ENCODE measurements around the gene ADCY7.

ADCY7 gene

DNA sequence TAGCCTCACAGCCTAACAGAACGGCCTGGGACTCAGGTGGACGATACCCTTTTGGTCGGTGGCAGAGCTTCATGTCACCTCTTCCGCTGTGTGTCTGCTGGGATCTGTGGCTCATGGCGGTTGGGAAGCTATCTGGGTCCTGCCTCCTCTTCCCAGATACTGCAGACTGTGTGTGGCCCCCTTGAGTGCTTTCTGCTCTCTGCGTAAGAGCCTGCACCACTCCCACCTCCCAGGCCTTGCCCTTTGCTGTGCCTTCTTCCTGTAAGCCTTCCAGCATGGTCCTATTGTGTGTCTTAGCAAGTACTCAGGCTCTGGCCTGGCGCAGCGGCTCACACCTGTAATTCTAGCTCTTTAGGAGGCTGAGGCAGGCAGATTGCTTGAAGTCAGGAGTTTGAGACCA is 17.5 kb upstream of the ADCY7 start:
- no peak for DNase-seq (ENCODE audit: low spot score)

DNA sequence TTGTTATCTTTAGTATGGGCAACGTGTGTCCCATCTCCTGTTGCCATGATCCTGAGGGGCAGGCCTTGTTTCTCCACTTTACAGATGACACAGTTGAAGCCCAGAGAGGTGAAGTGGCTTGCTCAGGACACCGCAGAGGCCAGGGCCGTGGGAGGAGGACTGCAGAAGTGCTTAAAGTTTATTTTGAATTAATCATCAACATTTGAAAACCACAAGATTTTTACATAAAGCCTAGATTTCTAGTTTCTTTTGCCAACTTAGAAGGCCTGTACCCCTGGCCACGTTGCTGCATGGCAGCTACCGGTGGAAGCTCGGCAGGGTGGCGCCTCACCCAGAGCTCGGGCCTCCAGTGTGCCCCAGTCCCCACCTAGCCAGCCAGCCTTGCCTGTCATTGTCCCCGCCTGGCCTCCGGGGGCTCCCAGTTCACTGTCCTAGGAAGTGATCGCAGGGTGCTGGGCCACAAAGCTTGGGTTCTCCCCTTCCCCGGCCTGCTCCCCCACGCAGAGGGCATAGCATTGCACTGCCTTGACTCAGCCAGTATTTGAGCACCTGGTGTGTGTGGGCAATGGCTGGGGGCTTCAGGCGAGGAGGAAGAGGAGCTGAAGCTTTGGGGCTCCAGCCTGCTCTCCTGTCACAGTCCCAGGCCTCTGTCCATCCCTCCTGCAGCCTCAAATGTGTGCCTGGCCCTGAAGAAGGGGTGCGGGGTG is 14.8 kb upstream of the ADCY7 start:
- DNase-seq (ENCODE audit: low spot score): no peak

DNA sequence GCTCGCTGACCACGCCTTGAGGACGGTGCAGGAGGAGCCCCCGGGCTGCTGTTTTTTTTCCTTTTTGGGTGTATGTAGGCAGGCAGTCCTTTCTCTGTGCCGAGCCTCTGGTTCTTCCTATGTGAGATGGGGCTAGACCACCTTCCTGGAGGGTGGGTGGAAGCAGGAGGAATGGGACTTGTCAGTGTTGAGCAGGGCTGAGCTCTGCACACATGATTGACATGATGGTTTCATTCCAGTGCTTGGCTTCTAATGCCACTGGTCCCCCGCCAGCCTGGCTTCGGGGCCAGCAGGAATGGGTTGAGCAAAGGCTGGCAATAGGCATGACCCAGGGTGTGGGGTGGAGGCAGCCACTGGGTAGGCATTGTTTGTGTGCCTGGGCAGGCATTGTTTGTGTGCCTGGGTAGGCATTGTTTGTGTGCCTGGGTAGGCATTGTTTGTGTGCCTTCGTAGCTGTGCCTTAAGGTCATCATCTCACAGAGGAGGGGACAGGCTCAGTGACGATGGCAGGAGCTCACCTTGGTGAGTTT is 14.2 kb upstream of the ADCY7 start:
- DNase-seq (ENCODE audit: low spot score): no peak

DNA sequence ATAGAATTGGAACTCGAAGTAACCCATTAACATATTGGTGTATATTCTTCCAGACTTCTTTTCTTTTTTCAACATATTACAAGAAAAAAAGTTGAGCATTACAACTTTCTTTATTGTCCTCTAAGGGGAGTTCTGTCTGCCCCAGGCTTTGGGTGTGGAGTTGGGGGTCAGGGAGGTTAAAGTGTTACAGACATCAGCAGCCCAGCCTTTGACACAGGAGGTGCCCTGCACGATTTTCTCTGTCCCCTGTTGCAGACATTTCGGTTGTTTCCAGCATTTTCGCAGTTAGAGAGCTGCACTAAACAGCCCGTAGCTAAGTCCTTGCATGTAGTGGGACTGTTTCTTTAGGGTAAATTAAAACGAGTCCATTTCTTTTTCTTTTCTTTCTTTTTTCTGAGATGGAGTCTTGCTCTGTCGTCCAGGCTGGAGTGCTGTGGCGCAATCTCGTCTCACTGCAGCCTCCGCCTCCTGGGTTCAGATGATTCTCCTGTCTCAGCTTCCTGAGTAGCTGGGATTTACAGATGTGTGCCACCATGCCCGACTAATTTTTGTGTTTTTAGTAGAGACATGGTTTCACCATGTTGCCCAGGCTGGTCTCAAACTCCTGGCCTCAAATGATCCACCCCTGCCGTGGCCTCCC is 13.4 kb upstream of the ADCY7 start:
- DNase-seq (ENCODE audit: low spot score): no peak

DNA sequence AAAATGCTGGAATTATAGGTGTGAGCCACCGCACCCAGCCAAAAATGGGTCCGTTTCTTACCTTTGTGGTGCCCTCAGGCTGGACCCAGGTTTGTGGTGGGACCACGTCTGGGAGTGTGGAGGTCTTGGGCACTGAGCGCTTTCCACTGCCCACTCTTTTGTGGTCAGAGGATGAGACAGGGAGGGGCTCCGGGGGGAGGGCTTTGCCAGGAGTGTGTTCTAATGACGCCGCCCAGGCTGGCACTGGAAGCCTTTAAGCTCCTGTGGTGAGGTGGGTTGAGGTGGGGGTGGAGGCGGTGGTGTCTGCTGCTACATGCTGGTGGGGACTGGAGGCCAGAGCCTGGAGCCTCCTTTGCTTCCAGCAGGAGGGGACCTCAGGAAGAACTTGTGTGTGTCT is 12.8 kb upstream of the ADCY7 start:
- DNase-seq (ENCODE audit: low spot score): no peak

DNA sequence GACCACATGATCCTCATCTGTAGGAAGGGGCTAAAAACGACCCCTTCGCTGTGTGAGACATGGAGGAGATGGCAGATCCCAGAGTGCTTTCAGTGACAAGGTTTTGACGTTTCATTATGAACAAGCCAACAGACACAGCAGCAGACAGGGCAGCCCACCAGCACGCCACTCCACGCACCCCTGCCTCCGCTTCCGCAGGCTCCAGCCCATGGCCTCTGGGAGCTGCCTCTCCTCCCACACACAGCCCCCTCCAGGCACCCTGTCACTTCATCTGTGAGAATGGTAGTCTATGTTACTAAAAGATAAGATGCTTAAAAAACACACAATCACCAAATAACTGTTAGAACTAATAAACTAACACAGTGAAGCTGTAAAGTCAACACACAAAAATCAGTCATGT is 12.3 kb upstream of the ADCY7 start:
- DNase-seq (ENCODE audit: low spot score): no peak

DNA sequence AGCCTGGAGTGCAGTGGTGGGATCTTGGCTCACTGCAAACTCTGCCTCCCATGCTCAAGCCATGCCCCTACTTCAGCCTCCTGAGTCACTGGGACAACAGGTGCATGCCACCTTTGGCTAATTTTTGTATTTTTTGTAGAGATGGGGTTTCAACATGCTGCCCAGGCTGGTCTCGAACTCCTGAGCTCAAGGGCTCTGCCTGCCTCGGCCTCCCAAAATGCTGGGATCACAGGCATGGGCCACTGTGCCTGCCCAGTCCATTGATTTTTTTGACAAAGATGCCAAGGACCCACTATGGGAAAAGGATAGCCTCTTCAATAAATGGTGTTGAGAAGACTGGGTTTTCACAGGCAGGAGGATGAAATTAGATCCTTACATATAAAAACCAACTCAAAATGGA is 10.8 kb upstream of the ADCY7 start:
- no peak for DNase-seq (ENCODE audit: low spot score)

DNA sequence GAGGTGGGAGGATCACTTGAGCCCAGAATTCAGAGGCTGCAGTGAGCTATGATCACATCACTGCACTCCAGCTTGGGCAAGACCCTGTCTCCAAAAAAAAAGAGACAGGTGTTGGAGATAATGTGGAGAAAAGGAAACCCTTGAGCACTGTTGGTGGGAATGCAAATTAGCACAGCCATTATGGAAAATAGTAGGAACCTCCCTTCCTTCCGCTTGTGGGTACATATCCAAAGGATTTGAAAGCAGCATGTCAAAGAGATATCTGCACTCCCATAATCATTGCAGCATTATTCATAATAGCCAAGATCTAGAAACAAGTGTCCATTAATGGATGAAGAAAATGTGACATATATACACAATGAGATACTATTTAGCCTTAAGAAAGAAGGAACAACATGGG is 9.7 kb upstream of the ADCY7 start:
- DNase-seq (ENCODE audit: low spot score): no peak

DNA sequence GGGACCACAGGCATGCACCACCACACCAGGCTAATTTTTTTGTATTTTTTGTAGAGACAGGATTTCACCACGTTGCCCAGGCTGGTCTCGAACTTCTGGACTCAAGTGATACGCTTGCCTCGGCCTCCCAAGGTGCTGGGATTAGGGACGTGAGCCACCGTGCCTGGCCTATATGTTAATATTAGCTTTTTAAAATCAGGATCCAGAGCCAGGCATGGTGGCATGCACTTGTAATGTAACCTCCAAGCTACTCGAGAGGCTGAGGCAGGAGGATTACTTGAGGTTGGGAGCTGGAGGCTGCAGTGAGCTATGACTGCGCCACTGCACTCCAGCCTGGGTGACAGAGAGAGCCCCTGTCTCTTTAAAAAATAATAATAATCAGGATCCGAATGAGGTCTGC is 8.5 kb upstream of the ADCY7 start:
- no peak for DNase-seq (ENCODE audit: low spot score)

DNA sequence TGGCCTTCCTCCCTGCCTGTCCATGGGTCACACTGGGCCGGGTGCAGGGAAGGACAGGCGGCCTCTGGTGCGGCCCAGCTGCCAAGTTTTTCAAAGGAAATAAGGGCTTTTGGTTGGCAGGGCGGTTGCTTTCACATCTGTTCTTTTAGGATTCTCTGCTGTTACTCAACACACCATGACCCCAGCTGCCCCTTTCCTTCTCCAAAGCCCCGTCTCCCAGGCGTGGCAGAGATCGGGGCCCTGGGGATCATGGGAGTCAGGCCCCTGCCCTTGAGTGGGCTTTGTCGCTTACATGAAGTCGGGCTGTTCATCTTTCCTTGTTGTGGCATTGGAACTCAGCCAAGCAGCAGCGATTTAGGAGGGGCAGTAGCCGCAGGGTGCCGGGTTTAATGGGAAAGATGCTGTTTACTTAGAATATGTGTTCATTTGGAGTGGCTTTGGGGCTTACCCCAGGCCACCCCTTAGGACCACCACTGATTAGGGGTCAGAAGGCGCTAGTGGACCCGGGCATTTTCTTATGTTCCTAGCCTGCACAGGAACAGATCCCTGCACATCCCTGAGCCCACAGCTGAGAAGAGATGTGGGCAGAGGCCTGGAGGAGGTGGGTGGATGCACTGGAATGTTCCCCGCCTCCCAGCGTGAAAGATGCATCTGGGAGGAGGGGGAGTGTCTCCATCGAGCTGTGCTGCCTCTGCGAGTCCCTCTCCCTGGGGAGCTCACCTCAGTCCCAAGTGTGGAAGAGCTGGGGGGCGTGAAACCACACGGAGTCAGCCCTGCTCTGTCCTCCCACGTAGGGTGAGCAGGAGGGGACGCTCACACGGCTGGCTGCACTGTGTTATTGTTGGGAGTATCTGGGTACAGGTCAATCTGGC is 6.8 kb upstream of the ADCY7 start:
- DNase-seq (ENCODE audit: low spot score): no peak

DNA sequence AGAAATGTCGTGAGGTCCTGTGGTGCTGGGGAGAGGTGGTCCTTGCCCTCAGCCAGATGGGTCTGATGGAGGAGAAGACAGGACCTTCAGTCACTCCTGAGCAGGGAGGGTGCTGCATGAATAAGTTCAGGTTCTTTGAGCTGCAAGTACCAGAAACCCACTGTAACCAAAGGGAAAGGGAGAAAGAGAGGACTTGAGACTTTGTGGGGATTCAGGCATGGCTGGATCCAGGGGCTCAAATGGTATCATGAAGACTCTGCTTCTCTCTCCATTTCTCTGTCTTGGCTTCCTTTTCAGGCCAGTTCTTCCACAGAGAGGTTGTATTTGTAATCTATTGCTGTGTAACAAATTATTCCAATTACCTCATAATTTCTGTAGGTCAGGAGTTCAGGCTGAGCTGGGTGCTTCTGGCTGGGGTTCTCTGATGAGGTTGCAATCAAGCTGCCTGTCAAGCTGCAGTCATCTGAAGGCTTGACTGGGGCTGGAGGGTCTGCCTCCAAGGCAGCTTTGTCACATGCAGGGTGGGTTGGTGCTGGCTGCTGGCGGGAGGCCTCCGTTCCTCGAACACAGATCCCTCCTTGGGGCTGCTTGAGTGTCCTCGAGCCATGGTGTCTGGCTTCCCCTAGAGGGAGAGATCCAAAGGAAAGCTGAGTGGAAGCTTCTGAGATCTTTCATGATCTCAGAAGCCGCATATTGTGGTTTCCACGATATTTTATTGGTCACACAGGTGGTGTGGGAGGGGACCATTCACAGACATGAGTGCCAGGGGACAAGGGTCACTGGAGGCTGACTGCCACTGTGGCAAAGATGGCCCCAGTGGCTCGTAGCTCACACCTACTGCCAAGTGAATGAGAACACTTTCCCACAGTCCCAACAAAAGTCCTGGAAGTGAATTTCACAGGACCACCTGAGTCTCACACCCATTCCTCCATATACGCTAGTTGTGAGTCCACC is 5.9 kb upstream of the ADCY7 start:
- DNase-seq (ENCODE audit: low spot score): no peak

DNA sequence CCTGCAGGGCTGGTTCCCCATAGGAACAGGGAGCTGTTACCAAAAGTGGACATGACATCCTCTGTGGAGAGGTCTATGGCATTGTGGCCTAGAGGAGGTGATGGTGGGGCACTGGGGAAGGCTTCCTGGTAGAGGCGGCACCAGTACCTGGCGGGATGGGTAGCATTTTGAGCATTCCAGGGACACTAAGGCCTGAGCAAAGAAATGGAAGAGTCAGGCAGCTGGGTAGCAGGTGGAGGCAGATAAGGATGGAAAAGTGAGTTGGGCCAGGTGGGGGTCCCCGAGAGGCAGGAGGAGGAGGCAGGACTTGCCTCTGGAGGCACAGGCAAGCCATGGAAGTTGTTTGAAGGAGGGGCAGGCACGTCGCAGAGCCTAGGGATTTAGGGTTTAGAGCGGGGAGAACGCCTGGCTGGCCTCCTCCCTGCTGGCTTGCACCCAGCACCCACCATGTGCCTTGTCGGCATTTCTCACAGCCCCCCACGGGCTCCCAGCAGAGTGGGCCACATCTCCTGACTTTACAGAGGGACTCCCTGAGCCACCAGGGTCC is 5.1 kb upstream of the ADCY7 start:
- no peak for DNase-seq (ENCODE audit: low spot score)

DNA sequence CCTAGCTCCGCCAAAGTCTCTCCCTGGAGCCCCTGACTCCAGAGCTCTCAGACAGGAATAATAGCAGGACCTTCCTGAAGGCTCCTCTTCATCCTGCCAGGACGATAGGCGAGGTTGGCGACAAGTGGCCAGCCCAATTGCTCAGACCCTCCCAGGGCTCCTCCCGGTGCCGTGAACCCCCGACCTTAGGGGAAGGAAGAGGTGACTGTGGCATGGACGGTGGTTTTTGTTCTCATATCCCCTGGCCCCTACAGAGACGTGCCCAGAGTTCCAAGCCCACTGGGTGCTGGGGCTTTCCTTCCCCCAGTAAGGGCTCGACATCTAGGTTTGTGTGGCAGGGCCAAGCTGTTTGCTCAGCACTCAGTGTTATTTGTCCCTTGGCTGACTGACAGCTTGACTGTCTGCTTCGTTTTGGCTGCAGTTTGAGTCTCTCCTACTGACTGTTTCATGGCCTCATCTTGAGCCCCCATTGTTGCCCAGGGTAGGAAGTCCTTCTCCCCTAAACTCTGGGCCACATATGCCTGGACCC is 4.6 kb upstream of the ADCY7 start:
- no peak for DNase-seq (ENCODE audit: low spot score)

DNA sequence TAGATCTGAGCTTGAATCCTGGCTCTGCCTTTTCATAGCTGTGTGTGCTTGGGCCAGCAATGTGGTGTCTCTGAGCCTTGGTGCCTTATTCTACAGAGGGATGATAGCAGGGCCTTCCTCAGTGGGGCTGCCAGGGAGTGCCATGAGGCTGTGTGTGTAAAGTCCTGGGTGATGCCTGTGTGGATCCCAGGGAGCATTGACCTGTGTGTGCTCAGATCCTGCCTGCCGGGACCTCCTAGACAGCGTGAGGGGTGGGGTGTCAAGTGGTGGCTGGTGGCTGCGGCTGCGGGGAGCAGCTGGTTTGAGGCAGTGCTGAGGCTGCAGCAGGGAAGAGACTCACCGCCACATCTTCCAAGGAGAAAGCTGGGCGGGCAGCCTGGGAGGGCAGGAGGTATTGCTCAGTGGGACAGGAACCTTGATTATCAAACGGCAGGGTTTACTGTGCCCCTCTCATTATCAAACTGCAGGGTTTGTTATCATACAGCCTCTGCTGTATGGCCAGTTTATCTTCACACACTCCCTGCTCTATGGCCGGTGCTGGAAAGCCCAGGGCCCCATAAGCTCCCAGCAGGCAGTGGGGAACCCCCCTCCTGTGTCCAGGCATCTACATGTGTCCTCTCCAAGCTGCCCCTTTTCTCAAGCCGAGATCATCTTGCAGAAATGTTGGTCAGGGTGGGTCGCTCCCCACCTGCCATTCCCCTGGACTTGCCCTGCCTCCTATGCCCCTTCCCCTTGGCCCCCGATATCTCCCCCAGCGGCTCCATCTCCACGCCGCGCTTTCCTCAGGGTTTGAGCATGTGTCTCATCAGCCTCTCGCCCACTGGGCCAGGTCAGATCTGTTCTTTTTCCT is 3.1 kb upstream of the ADCY7 start:
- no peak for DNase-seq (ENCODE audit: low spot score)

DNA sequence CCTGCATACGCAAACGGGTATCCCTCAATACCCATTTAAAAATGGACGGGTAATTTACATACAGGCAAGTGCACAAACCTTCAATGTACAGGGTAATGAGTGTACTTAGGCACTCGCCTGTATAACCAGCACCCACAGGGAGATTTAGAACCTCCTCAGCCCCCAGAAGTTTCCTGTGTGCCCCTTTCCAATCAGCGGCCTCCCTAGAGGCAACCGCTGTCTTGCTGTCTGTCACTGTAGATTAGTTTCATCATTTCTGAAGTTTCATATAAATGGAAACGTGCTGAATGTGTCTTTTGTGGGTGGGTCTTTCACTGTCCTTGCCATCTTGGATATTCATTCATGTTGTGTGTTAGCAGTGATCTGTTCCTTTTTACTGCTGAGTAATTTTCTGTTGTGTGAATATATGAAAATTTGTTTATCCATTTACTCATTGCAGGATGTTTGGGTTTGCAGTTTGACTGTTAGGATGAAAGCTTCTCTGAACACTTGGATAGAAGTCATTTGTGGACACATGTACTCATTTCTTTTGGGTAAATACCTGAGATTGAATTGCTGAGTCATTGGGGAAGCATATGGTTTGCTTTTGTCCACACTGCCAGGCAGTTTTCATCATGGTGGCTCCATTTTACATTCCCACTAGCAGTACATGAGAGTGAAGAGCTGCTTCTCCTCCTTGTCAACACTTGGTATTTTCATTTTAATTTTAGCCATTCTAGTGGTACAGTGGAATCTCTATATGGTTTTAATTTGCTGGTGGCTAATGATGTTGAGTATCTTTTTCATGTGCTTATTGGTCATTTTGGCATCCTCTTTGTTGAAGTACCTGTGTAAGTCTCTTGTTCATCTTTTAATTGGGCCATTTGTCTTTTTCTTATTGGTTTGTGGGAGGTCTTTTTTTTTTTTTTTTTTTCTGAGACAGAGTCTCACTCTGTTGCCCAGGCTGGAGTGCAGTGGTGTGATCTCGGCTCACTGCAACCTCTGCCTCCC is 2.1 kb upstream of the ADCY7 start:
- no peak for DNase-seq (ENCODE audit: low spot score)

DNA sequence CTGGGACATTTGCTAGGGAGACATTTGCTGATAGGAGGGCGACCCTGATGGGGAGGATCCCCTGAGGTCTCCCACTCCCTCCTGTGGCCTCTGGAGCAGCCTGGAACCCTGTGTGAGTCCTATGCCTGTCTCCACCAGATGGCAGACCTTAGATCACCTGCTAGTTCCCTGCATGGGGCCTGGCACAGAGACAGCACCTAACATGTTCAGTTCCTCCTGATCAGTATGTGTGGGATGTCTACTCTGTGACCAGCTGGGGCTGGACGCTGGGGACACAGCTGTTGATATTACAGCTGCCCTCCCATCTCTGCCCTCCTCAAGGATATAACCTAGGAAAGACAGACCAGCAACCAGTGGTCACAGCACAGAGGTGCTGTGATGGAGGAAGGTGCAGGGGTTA is 1.1 kb upstream of the ADCY7 start:
- DNase-seq (ENCODE audit: low spot score): no peak

DNA sequence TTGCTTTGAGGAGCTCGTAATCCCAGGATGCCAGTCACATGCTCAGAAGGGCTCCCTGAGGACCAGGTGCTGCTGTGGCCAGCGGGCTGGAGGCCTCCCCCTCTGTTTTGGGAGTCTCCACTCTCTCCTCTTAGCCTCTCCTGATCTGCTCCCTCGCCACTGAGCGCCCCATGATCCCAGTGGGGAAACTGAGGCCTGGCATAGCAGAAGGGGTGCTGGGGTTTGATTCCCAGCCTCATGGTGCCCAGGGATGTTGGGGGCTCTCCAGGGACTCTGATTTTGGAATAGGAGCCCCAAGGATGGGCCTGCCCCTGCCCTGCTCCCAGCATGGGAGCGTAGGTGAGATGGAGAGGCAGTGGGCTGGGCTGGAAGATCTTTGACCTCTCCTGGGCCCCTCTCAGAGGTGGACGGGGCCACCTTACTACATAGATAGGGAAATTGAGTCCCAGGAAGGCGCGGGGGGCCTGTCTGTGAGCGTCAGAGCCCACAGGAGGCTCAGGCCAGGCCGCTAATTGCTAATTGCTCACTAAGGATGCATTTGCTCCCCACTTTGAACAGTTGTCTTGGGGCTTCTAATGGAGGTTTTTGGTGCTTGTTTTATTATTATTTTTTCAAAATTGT is 525 bp upstream of the ADCY7 start:
- DNase-seq (ENCODE audit: low spot score): no peak

DNA sequence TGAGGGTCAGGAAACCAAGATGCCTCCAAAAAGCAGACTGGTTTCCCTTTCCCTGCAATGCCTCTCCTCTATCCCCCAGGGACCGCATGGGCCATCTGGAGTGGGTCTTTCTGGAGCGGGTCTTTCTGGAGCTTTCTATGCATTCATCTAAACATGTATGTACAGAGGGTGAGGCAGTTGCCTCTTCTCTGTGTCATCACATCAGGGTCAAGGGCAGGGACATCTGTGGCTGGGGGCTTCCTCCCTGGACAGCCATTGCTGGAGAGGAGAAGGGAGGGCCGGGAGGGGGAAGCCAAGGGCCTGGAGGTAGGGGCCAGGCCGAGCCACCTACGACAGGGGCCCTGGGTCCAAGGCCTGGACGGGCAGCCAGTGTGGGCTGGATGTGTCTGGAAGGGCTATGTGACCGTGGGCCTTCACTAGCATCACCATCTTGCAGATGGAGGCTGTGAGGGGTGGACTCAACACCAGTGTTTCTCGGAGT is 840 bp downstream of the ADCY7 start:
- DNase-seq (ENCODE audit: low spot score): no peak
